NCI-H128 (cell line): ENCODE results near the gene TWNK.
A peak's percentile ranks its signal among the peaks of the same experiment; 100 is the strongest.

Experiments used
- DNase-seq: peaks from one replicate; lab custom pipeline; 2025; ENCODE audit not compliant: unreplicated experiment; lab: John Stamatoyannopoulos, UW

Gene TWNK

GRCh38 chr10:100986952-100987684 lies at the start of gene TWNK, which contains the start of gene MRPL43:
Gene TWNK (plus strand): TSS chr10:100987543. CDS start chr10:100988211, 668 bp downstream.
Gene MRPL43 (minus strand): TSS chr10:100987497. CDS start chr10:100987443, 54 bp downstream.
- peak; percentile 24 for DNase-seq

DNA sequence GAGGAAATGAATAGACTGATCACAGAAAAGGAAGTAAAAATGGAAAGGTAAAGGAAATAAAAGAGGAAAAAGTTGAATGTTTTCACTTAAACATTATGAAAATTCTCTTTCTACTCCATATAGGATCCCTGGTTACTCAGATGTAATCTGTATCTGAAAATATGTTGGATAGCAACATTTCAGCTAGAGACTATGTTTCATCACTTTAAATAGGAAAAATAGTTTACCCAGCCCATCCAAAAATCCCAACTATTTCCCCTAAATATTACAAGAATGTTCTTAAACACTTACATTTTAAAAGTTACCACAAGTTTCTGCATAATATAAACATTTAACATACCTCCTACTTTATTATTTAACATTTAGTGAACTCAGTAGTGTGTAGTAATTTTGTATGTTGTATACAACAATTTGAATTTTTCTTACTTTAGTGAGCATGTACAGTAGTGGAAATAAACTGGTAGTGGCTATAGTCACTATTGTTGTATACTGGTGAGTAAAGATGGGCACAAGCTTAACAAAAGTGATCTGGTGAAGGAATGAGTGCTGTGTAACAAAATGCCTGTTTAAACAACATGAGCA lies 47.5 kb upstream of the TWNK start:
- no peak for DNase-seq

GRCh38 chr10:100942229-100942628 lies 45.1 kb upstream of the TWNK start:
- DNase-seq, result no peak

- DNase-seq, result no peak
Observed at GRCh38 chr10:100943508-100943907, 43.8 kb upstream of the TWNK start.

GRCh38 chr10:100945754-100946153 lies 41.6 kb upstream of the TWNK start:
- no peak for DNase-seq

- DNase-seq, result no peak
Observed at GRCh38 chr10:100948916-100949315, 38.4 kb upstream of the TWNK start.

DNA sequence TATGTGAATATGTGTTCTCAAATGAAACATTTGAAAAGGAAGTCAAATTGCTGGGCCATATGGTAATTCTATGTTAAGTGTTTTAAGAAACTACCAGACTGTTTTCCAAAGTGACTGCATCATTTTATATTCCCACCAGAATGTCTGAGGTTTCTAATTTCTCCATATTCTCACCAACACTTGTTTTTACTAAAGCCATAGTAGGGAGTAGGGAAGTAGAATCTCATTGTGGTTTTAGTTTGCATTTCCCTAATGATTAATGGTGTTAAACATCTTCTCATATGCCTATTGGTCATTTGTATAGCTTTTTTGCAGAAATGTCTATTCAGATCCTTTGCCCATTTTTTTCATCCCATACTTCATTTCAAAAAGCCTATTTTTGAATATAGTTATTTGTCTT lies 27.1 kb upstream of the TWNK start:
- DNase-seq, result no peak

- no peak for DNase-seq
Observed at GRCh38 chr10:100962351-100963080, 24.8 kb upstream of the TWNK start.

DNA sequence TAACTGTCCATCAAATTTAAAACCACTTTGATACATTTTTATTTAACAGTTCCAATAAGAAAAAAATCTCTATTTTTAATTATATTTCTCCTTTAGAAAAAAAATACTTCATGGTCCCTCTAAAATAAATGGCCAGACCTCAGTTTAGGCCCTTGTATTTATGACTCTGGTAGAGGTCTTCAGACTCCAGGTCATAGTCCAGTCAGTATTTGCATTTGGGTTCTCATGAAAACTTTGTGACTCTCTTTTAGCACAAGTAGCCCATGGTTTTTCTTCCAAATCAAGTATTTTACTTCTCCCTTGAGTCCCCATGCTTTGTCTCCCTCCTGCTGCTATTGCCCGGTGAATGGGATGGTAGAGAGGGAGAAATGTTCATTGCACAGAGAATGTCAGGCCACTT lies 23.5 kb upstream of the TWNK start:
- no peak for DNase-seq

DNA sequence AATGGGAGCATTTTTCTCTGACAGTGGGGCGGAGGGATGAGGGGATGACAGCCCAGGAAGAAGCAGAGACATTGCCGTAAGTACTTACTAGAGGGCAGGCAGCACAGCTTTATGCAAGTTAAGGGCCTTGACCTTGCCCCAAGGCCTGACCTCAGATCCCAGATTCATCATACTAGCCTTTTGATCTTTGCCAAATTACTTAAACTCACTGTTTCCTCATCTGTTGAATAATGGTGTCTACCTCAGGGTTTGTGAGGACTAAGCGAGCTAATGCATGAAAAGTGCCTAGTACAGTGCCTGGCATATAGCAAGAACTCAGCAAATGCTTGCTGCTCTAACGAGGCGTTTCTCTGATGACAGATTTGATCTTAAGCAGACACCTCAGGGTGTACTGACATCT lies 21.5 kb upstream of the TWNK start:
- no peak for DNase-seq

DNA sequence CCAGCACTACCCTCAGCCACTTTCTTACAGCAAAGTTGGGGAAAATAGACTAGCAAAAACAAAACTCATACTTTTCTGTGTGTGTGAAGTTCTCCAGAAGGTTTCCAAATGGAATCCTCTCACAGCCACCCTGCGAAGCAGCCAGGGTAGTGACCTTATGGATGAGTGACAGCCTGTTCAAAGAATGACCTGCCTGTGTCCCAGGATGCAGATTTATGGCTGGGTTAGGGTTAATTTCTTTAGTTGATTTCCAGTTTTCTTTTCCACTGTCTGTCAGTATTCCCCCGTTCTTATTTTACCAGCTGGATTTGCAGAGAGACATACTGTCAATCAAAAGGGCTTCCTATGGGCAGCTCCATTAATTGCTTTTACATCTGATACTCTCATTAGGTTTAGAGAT lies 20.5 kb upstream of the TWNK start:
- no peak for DNase-seq

- no peak for DNase-seq
Observed at GRCh38 chr10:100967332-100967731, 20.0 kb upstream of the TWNK start.

DNA sequence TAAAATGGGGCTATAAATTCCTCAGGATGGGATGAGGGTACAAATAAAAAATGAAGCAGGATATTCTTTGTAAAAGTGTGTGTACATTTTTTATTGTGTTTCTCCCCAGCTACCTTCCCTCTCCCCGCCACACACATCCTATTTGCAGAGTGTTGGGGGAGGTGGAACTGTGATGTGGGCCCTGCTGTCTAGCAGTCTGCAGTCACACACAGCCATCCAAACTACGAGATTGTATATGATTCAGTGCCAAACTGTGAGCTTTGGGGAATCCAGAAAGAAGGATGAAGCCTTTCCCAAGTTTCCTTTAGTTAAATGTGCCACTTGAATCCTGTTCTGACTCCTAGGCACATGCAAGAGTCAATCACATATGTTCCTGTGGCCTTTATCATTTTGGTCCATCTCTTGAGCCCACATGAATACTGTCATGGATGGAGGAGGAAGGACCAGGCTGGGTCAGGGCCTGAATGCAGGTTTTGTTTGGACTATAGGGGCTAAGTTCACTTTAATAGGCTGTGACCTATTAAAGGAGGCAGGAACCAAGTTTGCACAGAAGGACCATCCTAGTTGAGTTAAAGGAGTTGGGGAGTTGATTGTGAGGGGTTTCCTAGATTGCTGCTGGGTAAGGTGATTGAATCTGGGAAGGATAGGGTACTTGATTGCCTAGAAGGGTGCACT lies 19.1 kb upstream of the TWNK start:
- DNase-seq, result no peak

DNA sequence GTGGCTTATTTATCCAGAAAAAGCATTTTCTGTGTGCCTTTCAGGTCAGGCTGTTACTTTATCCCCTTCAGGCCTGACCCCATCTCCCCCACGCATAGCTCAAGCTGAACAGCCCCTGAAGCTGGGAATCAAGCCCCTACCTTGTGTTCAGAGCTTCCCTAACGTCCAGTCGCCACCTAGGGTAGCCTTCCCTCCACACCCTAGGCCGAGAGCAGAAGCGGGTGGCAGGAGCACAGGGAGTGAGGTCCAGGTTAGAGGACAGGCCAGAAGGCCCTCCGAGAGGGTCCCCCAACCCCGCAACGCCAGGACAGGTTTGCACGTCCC lies 18.5 kb upstream of the TWNK start:
- no peak for DNase-seq

- no peak for DNase-seq
Observed at GRCh38 chr10:100969187-100970075, 17.9 kb upstream of the TWNK start, which contains the start of gene SEMA4G. Gene SEMA4G (plus strand): TSS chr10:100969504. CDS start chr10:100972913, 3,409 bp downstream.

- no peak for DNase-seq
Observed at GRCh38 chr10:100970076-100970913, 17.0 kb upstream of the TWNK start.

DNA sequence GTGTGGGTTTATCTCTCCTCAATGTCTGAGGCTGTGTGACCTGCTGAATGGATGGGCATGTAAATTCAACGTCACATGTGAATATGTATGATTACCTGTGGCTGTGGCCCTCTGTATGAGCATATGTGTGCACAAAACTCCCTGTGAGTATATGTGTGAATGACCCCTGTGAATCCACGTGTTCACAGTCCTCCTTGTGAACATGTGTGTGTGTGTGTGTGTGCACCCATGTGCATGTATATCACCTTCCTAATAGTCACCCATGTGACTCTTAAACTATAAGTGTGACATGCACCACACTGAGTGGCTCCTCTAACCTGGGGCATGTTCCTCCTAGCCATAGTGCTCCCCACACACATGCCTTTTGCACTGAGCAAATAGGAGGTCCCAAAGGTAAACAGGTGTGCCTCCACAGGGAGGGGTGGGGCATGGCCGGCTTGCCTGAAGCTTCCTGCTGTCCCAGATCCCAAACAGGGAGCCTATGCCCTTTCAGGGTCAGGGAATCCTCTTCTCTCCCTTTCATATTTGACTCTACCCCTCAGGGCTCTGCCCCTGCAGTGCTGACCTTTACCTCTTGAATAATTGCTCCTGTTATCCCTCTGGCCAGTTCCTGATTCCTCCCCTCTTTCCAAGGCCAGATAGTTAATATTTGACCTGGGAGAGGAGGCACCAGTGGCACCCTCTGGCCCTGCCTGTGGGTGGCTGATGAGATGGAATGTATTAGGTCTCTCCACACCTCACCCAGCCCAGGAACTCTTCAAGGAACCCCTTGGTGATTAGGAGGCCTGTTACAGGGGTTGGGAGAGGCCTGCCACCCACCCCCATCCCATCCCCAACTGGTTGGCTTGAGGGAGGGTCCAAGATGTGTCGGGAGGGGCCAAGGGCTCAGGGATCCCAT lies 16.2 kb upstream of the TWNK start:
- no peak for DNase-seq

GRCh38 chr10:100972115-100972903 lies 15.0 kb upstream of the TWNK start:
- no peak for DNase-seq
